H1 (cell line): ENCODE data around the gene PARD3. TPM values are rescaled to one million over a fixed set of nuclear protein-coding genes. Genes with fewer than 3 reads are reported as not detected.

Experiments used
- CTCF ChIA-PET: fragments of 300-600 bp; sonication (Branson Sonifier 250); formaldehyde crosslinking; loops from one replicate; lab custom pipeline; 2021; ENCODE audit not compliant: partially characterized antibody; lab: Charles Lee
- POLR2A ChIA-PET: fragments of 300-600 bp; sonication (Branson Sonifier 250); formaldehyde crosslinking; loops from one replicate; lab custom pipeline; 2021; ENCODE audit warnings: inconsistent platforms; ENCODE audit not compliant: partially characterized antibody; lab: Charles Lee
- DNase-seq, 2 experiments: peaks; one replicate each; pipeline versions ENCODE4 v3.0.0 to v3.0.0-alpha.2; 2010 to 2022; ENCODE audit warnings: low spot score in 2 of 2, low read depth in 1 of 2, mixed read lengths in 1 of 2
- FAIRE-seq: peaks from 2 replicates; lab custom pipeline; 2011; peaks lifted over from hg19 to GRCh38; lab: Jason Lieb, UNC
- H2AFZ ChIP-seq: 2 replicates; pipeline ENCODE4 v1.8.1; 2012; ENCODE audit warnings: low read length, inconsistent platforms
- H2AK5ac ChIP-seq: 2 replicates; pipeline ENCODE4 v1.6.1; 2013; ENCODE audit warnings: low read depth, low read length
- H2BK120ac ChIP-seq: replicated peaks from 2 replicates; pipeline ENCODE3; 2013; ENCODE audit warnings: low read depth, low read length, inconsistent platforms
- H2BK12ac ChIP-seq: 2 replicates; pipeline ENCODE4 v1.6.1; 2013; ENCODE audit warnings: low read depth, low read length
- H2BK15ac ChIP-seq: 2 replicates; pipeline ENCODE4 v1.6.1; 2013; ENCODE audit warnings: low read length
- H2BK20ac ChIP-seq: 2 replicates; pipeline ENCODE4 v1.6.1; 2013; ENCODE audit warnings: low read length
- H2BK5ac ChIP-seq: 2 replicates; pipeline ENCODE4 v1.6.1; 2013; ENCODE audit warnings: low read depth, low read length
- H3K14ac ChIP-seq: 2 replicates; pipeline ENCODE4 v1.6.1; 2013; ENCODE audit warnings: inconsistent platforms; ENCODE audit not compliant: insufficient read length
- H3K18ac ChIP-seq: 2 replicates; pipeline ENCODE4 v1.6.1; 2013; ENCODE audit warnings: low read length; ENCODE audit errors: extremely low read depth
- H3K23ac ChIP-seq: 2 replicates; pipeline ENCODE4 v1.6.1; 2013; ENCODE audit warnings: inconsistent platforms; ENCODE audit not compliant: insufficient read length
- H3K23me2 ChIP-seq: 2 replicates; pipeline ENCODE4 v1.6.1; 2013; ENCODE audit warnings: low read depth, low read length
- H3K27ac ChIP-seq: 2 replicates; pipeline ENCODE4 v1.6.1; 2011; ENCODE audit warnings: low read depth, low read length, inconsistent platforms
- H3K27me3 ChIP-seq, 4 experiments: replicated peaks in 1 of 4; 1 replicate in 1 of 4; 2 replicates in 3 of 4; pipeline versions ENCODE4 v1.6.1 to v1.8.1; 2011 to 2013; ENCODE audit warnings: low read length in 3 of 4, mild to moderate bottlenecking in 3 of 4, inconsistent platforms in 2 of 4, mixed read lengths in 2 of 4, moderate library complexity in 1 of 4; ENCODE audit not compliant: control insufficient read depth in 3 of 4, insufficient read depth in 3 of 4; ENCODE audit errors: extremely low read depth in 1 of 4
- H3K36me3 ChIP-seq, 4 experiments: 2 replicates each; pipeline versions ENCODE4 v1.6.1 to v1.8.1; 2011 to 2013; ENCODE audit warnings: mild to moderate bottlenecking in 4 of 4, low read length in 3 of 4, moderate library complexity in 2 of 4, control low read depth in 1 of 4, inconsistent platforms in 1 of 4; ENCODE audit not compliant: insufficient read depth in 4 of 4, control insufficient read depth in 2 of 4
- H3K4ac ChIP-seq: replicated peaks from 2 replicates; pipeline ENCODE3; 2013; ENCODE audit warnings: low read length, low read depth, mixed read lengths, inconsistent platforms; ENCODE audit not compliant: insufficient read length
- H3K4me1 ChIP-seq, 4 experiments: replicated peaks in 1 of 4; 1 replicate in 1 of 4; 2 replicates in 3 of 4; pipeline versions ENCODE4 v1.6.1 to v1.8.1; 2011 to 2013; ENCODE audit warnings: low read length in 3 of 4, inconsistent platforms in 2 of 4, mixed read lengths in 1 of 4; ENCODE audit not compliant: insufficient read depth in 4 of 4, control insufficient read depth in 3 of 4
- H3K4me2 ChIP-seq, 2 experiments: 2 replicates each; pipeline versions ENCODE4 v1.6.1 to v1.8.1; 2011 to 2013; ENCODE audit warnings: low read depth in 2 of 2, low read length in 2 of 2, control low read depth in 1 of 2, inconsistent platforms in 1 of 2, mild to moderate bottlenecking in 1 of 2; ENCODE audit not compliant: insufficient read depth in 1 of 2
- H3K4me3 ChIP-seq, 4 experiments: fragments of 200-600, 300-600 bp in 1 of 4; sonication (generic), shearing (Covaris generic), sonication (Bioruptor Twin) in 1 of 4; 2 replicates each; pipeline versions ENCODE4 v1.5.1 to v1.8.1; 2011 to 2016; ENCODE audit warnings: low read length in 4 of 4, low read depth in 3 of 4, control low read depth in 2 of 4, inconsistent platforms in 2 of 4, mild to moderate bottlenecking in 2 of 4, mixed read lengths in 1 of 4, moderate library complexity in 1 of 4; ENCODE audit not compliant: insufficient read depth in 2 of 4; ENCODE audit errors: extremely low read depth in 1 of 4
- H3K56ac ChIP-seq: replicated peaks from 2 replicates; pipeline ENCODE3; 2013; ENCODE audit warnings: low read depth, mild to moderate bottlenecking, mixed read lengths, low read length, inconsistent platforms; ENCODE audit not compliant: insufficient read length
- H3K79me1 ChIP-seq: 2 replicates; pipeline ENCODE4 v1.6.1; 2013; ENCODE audit warnings: low read depth, low read length, control low read depth
- H3K79me2 ChIP-seq, 2 experiments: 2 replicates each; pipeline versions ENCODE4 v1.6.1 to v1.8.1; 2012 to 2013; ENCODE audit warnings: low read length in 2 of 2, mild to moderate bottlenecking in 2 of 2, inconsistent platforms in 1 of 2; ENCODE audit not compliant: insufficient read depth in 2 of 2, control insufficient read depth in 1 of 2
- H3K9ac ChIP-seq, 4 experiments: replicated peaks in 1 of 4; 1 replicate in 1 of 4; 2 replicates in 3 of 4; pipeline versions ENCODE4 v1.6.1 to v1.8.1; 2011 to 2013; ENCODE audit warnings: low read depth in 3 of 4, low read length in 3 of 4, control low read depth in 2 of 4, mild to moderate bottlenecking in 2 of 4, moderate library complexity in 2 of 4, inconsistent platforms in 1 of 4; ENCODE audit errors: extremely low read depth in 1 of 4
- H3K9me3 ChIP-seq, 2 experiments: 2 replicates each; pipeline versions ENCODE4 v1.6.1 to v1.8.1; 2012 to 2013; ENCODE audit warnings: mild to moderate bottlenecking in 2 of 2, moderate library complexity in 2 of 2, control low read depth in 1 of 2, inconsistent platforms in 1 of 2, low read depth in 1 of 2, low read length in 1 of 2, mixed read lengths in 1 of 2; ENCODE audit not compliant: insufficient read depth in 2 of 2
- H4K20me1 ChIP-seq, 2 experiments: replicated peaks in 1 of 2; 2 replicates each; pipeline versions ENCODE3 to v1.8.1; 2011 to 2013; ENCODE audit warnings: inconsistent platforms in 2 of 2, low read length in 2 of 2, mild to moderate bottlenecking in 1 of 2; ENCODE audit not compliant: insufficient read depth in 2 of 2, control insufficient read depth in 1 of 2
- H4K5ac ChIP-seq: 2 replicates; pipeline ENCODE4 v1.6.1; 2013; ENCODE audit warnings: low read length, low read depth, mixed read lengths, inconsistent platforms; ENCODE audit not compliant: insufficient read length
- H4K8ac ChIP-seq: 2 replicates; pipeline ENCODE4 v1.8.0; 2013; ENCODE audit warnings: mild to moderate bottlenecking, moderate library complexity, low read length, inconsistent platforms; ENCODE audit not compliant: insufficient read depth; ENCODE audit errors: extremely low read depth
- H4K91ac ChIP-seq: replicated peaks from 2 replicates; pipeline ENCODE3; 2013; ENCODE audit warnings: low read length, mixed read lengths, inconsistent platforms; ENCODE audit not compliant: insufficient read length
- CTBP2 ChIP-seq: IDR thresholded peaks from 2 replicates; pipeline ENCODE4 v1.7.0; 2011; ENCODE audit warnings: borderline replicate concordance, mild to moderate bottlenecking, moderate library complexity, mixed read lengths, low read length; ENCODE audit not compliant: insufficient read depth, insufficient read length
- KDM1A ChIP-seq: fragments of 200-600, 300-600 bp; sonication (generic); IDR thresholded peaks from 2 replicates; pipeline ENCODE4 v1.7.1; 2016; ENCODE audit warnings: mild to moderate bottlenecking, low read length, borderline replicate concordance
- WGBS, 2 experiments: shearing (Covaris generic) in 1 of 2; methylation state at CpG; one replicate each; pipeline versions ENCODE4 v1.1.6 to v1.1.7; 2013 to 2015; ENCODE audit warnings: low lambda C conversion rate in 2 of 2, mixed read lengths in 2 of 2, inconsistent platforms in 1 of 2, low coverage in 1 of 2, missing lambda C conversion rate in 1 of 2; ENCODE audit not compliant: insufficient replicate concordance in 2 of 2, insufficient coverage in 1 of 2, insufficient read length in 1 of 2; ENCODE audit errors: extremely low coverage in 1 of 2, missing lambda C conversion rate in 1 of 2; 5-methylcytosine and 5-hydroxymethylcytosine counted together
- polyA plus RNA-seq, 7 experiments: library from polyadenylated mRNA; depleted of rRNA in 3 of 7; stranded (reverse) in 5 of 7; unstranded in 2 of 7; fragments of >200 nt in 5 of 7; fragments of 200-250 nt in 2 of 7; gene quantifications; 1 replicate in 5 of 7; 2 replicates in 1 of 7; 4 replicates in 1 of 7; pipeline versions ENCODE4 v1.2.1 to v1.2.3, GENCODE V29; 2011 to 2013; ENCODE audit warnings: missing spikeins in 2 of 7, mixed read lengths in 2 of 7
- total RNA-seq: library from RNA; stranded (reverse); fragmentation: NEBNext Ultra II Directional; extraction: Animal tissue kit (Norgen Biotek cat#: 25700); gene quantifications from 2 replicates; pipeline ENCODE4 v1.2.1, GENCODE V29; 2021

PARD3 gene
- total and polyA plus RNA-seq, 2 of the 8 experiments (the other 6 are each of a cell fraction or from before 2014, with no cell fraction given): 19.7 to 49.1 TPM

DNA sequence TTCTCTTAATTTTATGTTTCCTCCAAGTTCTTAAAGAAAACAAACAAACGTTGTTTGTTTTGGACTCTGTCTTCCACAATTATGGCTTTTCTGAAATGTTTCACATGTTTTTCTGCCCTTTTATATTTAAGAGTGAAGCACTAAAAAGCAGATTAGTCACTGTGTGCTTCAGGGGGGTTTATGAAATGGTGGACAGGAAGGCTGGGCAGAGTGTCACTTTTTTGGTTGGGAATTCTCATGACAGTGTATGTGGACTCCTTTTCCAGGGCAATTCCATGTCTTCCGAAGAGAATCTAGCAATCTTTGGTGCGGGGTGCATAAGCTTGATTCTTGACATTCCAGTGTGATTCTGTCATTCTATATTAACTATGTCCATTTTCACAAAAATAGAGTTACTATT lies 669.4 kb downstream of the PARD3 start:
- no peak for DNase-seq
- CTCF ChIA-PET: interaction anchor here (1.3 kb wide), 1 partner anchor 63 kb away, joined by 3 read pairs; no protein-coding TSS in a partner anchor
- no peaks in the 10 kb centered on the region for H4K20me1 ChIP-seq
- H2BK12ac ChIP-seq: no peak overlapping the region
- H2BK5ac ChIP-seq: no peak overlapping the region
- no peaks in the 10 kb centered on the region for H3K9me3 ChIP-seq
- no peak overlapping the region for H4K5ac ChIP-seq
- H3K23ac ChIP-seq: no peak overlapping the region
- no peak overlapping the region for H3K27ac ChIP-seq
- H3K79me2 ChIP-seq: no peaks in the 10 kb centered on the region
- H3K4me2 ChIP-seq: no peak overlapping the region
- no peaks in the 10 kb centered on the region for H3K27me3 ChIP-seq
- no peaks in the 10 kb centered on the region; a peak in 1 of 7 replicates for H3K4me1 ChIP-seq
- H3K56ac ChIP-seq: no peak overlapping the region
- H3K14ac ChIP-seq: no peak overlapping the region
- no peak overlapping the region for H2BK120ac ChIP-seq
- no peak overlapping the region for H2BK15ac ChIP-seq
- no peaks in the 10 kb centered on the region for H3K23me2 ChIP-seq
- H2AK5ac ChIP-seq: no peak overlapping the region
- no peak overlapping the region for H3K9ac ChIP-seq
- POLR2A ChIA-PET: interaction anchor here (0.5 kb wide), 1 partner anchor 82 kb away, joined by 3 read pairs; no protein-coding TSS in a partner anchor
- no peak overlapping the region for H3K4me3 ChIP-seq
- no peak overlapping the region for H3K4ac ChIP-seq
- H2BK20ac ChIP-seq: no peak overlapping the region
- no peak overlapping the region for H2AFZ ChIP-seq
- no peak overlapping the region for H4K91ac ChIP-seq
- H3K36me3 ChIP-seq: no peaks in the 10 kb centered on the region
- H3K18ac ChIP-seq: no peak overlapping the region
- FAIRE-seq: no peak
- H4K8ac ChIP-seq: no peak overlapping the region
- WGBS, 2 experiments: 86% methylated on average over 3 of the region's 3 CpGs; no CpG with 5 or more reads in 1 of the 2 experiments
- H3K79me1 ChIP-seq: no peaks in the 10 kb centered on the region
- TF ChIP-seq KDM1A (no peak), CTBP2 (no peak)
